Stimulated activated naive CD4-positive, alpha-beta T cell (primary cell): Measurements from ENCODE around the gene ZNF423.
"Not testable (repeated sequence)": the region's sequence is repeated elsewhere in the genome, so short reads cannot be mapped to it uniquely, and the experiment has no call there.

Experiments
- DNase-seq, 6 experiments: peaks; one replicate each; lab custom pipeline; 2025; lab: John Stamatoyannopoulos, UW

ZNF423 gene

GRCh38 chr16:49581630-49582298, 274.1 kb downstream of the ZNF423 start:
- DNase-seq: no peak

GRCh38 chr16:49580751-49581303, 275.1 kb downstream of the ZNF423 start:
- no peak for DNase-seq

- DNase-seq: no peak
Measured at GRCh38 chr16:49578435-49579024, 277.4 kb downstream of the ZNF423 start.

GRCh38 chr16:49578018-49578417, 277.9 kb downstream of the ZNF423 start:
- DNase-seq: no peak

GRCh38 chr16:49576941-49577340, 279.0 kb downstream of the ZNF423 start:
- no peak for DNase-seq

GRCh38 chr16:49576173-49576494, 279.8 kb downstream of the ZNF423 start:
- DNase-seq: no peak

DNA sequence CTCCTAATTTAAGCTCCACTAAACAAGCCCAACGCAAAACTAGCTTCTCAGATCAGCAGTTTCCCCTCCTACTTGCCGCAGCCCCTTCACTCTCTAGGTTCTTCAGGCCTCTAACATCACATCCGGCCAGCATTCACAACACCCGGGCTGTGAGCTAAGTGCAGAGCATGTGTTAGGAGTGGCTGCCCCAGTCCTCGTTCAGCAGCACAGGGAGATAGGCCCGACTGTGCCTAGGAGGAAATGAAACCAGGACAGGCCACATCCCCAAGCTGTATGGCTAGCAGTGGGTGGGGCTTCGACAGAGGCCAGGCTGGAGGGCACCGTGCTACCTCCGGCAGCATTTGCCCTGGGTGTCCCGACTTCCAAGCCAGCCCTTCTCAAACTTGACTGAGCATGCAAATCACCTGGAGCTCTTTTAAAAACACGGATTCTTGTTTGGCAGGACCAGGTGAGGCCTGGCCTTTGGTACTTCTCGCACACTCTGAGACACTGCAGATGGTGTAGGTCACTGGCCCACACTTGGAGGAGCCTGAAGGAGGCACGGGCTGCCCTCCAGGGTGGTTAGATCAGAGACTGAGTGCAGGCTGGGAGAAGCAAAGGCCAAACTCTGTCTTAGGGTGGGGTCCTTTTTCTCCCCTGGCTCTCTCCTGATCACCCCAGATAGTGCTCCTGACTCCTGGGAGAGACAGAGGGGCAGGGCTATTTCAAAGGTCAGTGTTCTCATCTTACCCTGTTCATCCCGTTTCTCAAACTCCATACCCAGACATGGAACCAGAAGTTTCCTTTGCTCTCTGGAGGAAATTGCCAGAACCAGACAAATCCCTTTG, 280.4 kb downstream of the ZNF423 start:
- DNase-seq: no peak

- DNase-seq: no peak
Measured at GRCh38 chr16:49574826-49575225, 281.1 kb downstream of the ZNF423 start.

DNA sequence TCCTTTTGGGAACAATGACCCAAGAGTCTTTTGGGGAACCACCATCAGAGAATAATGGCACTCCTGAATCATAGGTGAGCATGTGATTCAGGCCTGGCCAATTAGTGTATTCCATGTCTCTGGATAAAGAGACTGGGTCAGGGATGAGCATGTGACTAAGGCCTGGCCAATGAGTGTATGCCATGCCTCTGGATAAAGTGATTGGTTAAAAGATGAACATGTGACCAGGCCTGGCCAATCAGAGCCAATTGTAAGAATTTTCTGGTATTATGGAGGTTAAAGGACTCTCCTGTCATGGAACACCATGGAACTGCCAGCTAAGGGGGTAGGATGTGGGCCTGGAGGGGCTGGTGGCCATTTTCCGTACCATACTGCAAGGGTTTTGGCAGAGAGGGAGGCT, 288.0 kb downstream of the ZNF423 start:
- DNase-seq: no peak

GRCh38 chr16:49566432-49566831, 289.5 kb downstream of the ZNF423 start:
- DNase-seq: no peak

DNA sequence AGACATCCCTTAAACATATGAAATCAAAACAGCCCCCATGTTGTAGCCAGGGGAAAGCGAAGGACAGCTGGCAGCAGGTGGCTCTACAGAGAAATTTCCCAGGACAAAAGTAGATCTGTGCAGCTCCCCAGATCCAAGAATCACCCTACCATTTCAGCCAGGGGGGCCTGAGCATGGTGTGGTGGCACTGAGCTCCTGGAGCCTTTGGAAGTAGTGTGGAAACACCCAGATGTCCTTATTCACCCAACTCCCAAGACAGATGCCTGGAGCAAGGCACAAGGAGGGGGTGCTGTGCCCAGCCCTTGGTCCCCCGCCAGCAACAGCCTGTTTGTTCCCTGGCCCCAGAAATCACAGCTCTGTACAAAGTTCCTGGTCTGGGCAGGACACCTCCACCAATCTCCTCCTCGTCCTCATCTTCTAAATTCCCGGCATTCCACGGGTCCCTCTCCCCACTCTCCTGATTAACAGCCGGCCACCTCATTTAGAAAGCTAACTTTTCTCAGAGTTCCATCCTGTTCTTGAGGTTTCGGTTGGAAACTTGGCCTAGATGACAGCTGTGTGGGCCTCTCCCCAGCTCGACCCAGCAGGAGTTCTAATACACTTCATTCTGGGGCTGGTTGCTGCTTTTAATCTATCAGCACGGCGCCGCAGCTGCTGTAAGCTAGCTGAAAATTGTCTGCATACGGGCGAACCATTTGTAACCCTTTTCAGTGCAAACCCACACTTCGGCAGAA, 291.2 kb downstream of the ZNF423 start:
- DNase-seq: no peak

GRCh38 chr16:49563666-49564065, 292.2 kb downstream of the ZNF423 start:
- DNase-seq: no peak

DNA sequence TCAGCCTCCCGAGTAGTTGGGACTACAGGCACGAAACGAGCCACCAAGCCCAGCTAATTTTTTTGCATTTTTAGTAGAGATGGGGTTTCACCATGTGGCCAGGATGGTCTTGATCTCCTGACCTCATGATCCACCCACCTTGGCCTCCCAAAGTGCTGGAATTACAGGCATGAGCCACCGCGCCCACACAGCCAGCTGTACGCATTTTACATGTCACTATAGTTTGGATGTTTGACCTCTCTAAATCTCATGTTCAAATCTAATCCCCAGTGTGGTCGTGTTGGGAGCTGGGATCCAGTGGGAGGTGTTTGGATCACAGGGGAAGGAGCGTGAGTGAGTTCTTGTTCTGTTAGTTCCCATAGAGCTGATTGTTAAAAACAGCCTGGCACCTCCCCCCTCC, 293.0 kb downstream of the ZNF423 start:
- not testable (repeated sequence) for DNase-seq

DNA sequence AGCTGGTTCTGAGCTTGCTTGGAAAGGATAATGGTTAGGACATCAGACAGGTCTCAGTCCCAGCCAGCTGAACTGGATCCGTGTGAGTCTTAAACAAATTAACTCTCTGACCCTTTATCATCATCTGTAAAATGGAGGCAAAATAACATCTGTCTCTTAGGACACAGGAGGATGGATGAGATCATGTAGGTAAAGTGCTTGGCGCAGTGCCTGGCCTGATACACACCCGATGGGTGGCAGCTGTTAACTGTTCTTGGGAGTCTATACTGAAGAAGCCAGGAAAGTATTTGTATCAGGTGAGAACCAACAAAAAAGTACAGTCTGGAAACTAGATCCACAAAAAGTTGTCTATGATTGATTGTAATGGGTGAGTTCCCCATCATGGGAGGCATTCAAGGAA, 293.7 kb downstream of the ZNF423 start:
- DNase-seq: no peak

- no peak for DNase-seq
Measured at GRCh38 chr16:49560004-49560830, 295.7 kb downstream of the ZNF423 start.

DNA sequence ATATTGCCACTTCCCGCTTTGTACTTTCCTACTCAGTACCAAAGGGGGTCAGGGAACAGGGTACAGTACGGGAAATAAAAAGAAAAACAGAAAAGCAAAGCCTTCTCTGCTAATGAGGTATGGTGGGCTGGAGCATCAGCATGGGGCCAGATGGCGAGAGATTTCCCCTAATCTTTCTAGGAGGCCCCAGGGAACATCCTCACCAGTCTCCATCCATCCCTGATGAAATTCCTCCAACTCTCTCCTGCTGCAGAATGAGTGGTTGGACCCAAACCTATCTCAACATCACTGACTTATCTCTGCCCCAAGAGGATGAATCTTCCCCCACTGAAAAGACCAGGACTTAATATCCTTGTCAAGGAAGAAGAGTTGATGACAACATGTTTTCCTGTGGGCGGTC, 296.7 kb downstream of the ZNF423 start:
- DNase-seq: no peak

- no peak for DNase-seq
Measured at GRCh38 chr16:49558451-49558850, 297.5 kb downstream of the ZNF423 start.

- no peak for DNase-seq
Measured at GRCh38 chr16:49556606-49557446, 299.1 kb downstream of the ZNF423 start.

GRCh38 chr16:49556249-49556605, 299.7 kb downstream of the ZNF423 start:
- no peak for DNase-seq

DNA sequence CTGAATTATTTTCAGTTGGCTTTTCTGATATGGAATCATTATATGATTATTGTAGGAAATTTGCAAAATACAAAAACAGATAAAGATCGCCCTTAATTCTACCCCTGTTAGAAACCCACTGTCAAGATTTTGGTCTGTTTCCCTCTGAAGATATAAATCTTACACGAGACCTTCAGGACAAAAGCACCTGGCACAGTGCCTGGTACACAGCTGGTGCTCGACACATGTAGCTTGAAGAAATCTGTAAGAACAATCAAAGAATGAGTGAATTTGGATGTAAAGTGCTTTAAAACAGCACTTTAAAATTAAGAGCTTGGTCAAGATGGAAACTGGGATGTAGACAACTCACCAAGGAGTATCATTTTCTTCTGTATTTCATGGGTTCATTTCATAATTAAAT, 301.2 kb downstream of the ZNF423 start:
- DNase-seq: no peak
